DMS 273 treated with DMSO at 0.1 percent for 48 hours (cell line): ENCODE data around the gene LPCAT3.
"Not testable (repeated sequence)": the region's sequence is repeated elsewhere in the genome, so short reads cannot be mapped to it uniquely, and the experiment has no call there.

Experiments used
- DNase-seq: peaks from one replicate; lab custom pipeline; 2025; lab: John Stamatoyannopoulos, UW

Gene LPCAT3, protein sequence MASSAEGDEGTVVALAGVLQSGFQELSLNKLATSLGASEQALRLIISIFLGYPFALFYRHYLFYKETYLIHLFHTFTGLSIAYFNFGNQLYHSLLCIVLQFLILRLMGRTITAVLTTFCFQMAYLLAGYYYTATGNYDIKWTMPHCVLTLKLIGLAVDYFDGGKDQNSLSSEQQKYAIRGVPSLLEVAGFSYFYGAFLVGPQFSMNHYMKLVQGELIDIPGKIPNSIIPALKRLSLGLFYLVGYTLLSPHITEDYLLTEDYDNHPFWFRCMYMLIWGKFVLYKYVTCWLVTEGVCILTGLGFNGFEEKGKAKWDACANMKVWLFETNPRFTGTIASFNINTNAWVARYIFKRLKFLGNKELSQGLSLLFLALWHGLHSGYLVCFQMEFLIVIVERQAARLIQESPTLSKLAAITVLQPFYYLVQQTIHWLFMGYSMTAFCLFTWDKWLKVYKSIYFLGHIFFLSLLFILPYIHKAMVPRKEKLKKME

DNA sequence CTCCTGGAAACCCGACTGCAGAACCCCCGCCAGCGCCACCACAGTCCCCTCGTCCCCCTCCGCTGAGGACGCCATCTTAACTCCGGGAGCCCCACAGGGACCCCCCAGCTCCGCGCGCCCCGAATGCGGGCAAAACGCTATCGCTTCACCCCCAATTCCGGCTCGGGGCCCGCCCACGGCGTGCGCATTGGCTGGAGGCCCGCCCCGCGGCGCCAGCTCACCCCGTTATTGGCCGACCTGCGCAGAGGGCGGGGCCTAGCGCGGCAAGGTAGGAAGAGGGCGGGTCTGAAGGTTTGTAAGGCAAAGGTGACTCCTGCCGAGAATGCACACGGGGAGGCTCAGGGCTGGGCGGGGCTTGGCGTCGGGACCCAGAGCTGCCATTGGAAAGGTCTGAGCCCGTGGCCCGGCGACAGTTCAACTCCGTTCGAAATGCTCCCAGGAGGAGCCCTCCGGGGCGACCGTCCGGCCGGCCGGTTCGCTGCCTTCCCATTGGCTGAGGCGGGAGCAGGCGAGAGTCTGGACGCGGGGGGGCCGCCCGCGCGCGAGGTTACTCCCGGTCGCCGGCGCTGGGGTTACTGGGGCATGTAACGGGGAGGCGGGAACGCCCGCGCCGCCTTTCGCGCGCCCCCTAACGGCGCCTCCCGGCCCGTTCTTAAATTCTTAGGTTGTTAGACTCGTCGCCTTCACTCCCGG, at the start of gene LPCAT3:
Gene LPCAT3 (minus strand): TSS at position 127 of the 693 bp plus-strand sequence. CDS start 52 bp downstream, at position 75.
- peak; percentile 83 for DNase-seq

- no peak for DNase-seq
Measured at GRCh38 chr12:7067096-7067495, 48.8 kb upstream of the LPCAT3 start.

- no peak for DNase-seq
Measured at GRCh38 chr12:7066596-7066995, 48.3 kb upstream of the LPCAT3 start.

DNA sequence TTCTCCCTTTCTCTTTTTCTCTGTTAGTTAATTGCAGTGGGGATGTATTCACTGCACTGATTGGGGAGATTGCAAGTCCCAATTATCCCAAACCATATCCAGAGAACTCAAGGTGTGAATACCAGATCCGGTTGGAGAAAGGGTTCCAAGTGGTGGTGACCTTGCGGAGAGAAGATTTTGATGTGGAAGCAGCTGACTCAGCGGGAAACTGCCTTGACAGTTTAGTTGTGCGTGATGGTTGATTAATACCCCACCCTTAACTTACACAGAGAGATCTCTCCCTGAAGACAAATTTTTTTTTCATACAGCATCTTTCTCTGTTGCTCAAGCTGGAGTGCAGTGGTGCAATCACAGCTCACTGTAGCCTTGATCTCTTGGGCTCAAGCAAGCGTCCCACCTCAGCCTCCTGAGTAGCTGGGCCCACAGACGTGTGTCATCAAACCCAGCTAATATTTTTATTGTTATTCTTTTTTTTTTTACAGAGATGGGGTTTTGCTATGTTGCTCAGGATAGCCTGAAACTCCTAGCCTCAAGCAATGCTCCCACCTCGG, 46.9 kb upstream of the LPCAT3 start:
- DNase-seq = no peak

DNA sequence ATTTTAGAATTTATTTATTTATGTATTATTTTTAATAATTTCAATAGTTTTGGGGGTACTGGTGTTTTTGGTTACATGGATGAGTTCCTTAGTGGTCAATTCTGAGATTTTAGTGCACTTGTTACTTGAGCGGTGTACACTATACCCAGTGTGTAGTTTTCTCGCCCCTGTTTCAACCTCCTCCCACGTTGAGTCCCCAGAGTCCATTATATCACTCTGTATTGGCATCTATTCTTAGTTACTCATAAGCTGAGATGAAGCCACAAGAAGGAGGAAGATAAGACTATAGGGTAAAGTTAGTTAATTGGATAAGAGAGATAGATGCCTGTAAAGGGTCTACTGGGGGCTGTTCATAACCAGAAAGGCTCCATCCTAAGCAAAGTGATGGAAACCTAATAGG, 46.2 kb upstream of the LPCAT3 start:
- DNase-seq = no peak

DNA sequence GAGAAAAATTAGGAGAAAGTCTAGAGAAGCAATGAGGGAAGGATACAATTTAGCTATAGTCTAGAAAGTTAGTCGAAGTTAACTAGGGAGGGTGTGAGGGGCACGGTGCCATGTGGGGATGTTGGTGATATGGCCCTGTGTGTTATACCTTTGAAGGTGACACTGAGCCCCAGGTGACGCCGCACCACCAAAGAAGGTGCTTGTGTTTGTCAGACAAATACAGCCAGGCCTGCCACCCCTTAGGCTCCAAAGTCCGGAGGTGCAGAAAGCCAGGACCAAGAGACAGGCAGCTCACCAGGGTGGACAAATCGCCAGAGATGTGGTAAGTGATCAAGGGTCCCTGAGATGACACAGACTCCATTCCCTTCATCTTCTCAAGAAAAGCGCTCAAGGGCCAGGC, 43.3 kb upstream of the LPCAT3 start:
- no peak for DNase-seq

- DNase-seq = no peak
Measured at GRCh38 chr12:7061138-7061537, 42.9 kb upstream of the LPCAT3 start.

DNA sequence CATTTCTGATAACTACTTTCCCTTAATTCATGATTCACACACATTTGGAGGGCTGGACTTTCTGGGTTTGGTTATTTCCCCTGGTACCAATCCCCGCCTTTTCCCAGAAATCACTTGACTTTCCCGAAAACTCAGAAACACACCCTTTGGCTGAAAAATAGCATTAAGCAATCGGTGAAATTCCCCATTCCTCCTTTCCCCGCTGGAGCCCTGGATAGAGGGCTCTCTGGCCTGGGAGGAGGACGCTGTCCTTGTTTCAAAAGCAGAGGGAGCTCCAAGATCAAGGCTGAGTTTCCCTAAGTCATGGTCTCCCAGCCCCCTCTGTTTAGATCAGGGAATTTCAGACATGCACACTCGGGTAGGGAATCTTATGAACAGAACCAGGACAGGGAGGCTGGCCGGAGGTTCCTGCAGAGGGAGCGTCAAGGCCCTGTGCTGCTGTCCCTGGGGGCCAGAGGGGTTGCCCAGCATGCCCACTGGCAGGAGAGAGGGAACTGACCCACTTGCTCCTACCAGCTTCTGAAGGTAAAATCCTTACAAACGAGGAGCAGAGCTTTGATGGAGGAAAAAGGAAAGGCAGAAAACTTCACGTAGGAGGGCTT, 42.2 kb upstream of the LPCAT3 start, which contains the start of gene C1S:
Gene C1S (plus strand): TSS at position 366 of the 602 bp plus-strand sequence. CDS start 1,195 bp downstream, outside the sequence.
- DNase-seq = no peak

DNA sequence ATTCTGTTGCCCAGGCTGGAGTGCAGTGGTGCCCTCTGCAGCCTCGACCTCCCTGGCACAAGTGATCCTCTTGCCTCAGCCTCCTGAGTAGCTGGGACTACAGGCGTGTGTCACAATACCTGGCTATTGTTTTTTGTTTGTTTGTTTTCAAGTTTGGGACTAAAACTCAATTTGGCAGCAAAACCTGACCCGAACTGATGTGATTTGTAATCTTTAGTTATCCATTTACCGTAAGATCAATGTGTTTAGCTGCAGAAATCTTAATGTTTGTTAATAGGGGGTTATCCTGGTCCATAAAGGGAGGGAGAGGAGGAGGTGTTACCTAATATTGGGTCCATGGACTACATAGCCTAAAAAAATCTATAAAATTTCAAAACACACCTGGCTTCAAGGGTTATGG, 41.5 kb upstream of the LPCAT3 start:
- DNase-seq = no peak

DNA sequence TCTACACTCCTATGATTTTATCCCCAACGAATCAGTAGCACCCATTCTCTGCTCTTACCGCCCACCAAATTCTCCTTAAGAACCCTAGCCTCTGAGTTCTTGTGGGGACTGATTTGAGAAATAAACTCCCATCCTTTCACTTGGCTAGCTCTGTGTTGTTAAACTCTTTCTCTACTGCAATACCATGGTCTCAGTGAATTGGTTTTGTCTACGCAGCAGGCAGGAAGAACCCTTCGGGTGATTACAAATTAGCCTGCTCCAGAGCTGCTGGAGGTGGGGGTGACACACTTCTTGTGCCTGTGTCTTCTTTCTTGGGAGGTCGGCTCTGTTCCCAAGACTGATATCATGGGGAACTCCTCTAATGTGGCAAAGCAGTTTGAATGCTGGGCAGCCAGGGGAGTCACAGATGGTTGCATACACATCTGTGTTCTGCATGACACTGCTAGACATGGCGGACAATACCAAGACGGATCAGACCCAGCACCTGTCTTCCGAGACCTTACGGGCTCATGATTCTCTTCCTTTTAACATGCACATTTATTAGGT, 40.6 kb upstream of the LPCAT3 start:
- no peak for DNase-seq

DNA sequence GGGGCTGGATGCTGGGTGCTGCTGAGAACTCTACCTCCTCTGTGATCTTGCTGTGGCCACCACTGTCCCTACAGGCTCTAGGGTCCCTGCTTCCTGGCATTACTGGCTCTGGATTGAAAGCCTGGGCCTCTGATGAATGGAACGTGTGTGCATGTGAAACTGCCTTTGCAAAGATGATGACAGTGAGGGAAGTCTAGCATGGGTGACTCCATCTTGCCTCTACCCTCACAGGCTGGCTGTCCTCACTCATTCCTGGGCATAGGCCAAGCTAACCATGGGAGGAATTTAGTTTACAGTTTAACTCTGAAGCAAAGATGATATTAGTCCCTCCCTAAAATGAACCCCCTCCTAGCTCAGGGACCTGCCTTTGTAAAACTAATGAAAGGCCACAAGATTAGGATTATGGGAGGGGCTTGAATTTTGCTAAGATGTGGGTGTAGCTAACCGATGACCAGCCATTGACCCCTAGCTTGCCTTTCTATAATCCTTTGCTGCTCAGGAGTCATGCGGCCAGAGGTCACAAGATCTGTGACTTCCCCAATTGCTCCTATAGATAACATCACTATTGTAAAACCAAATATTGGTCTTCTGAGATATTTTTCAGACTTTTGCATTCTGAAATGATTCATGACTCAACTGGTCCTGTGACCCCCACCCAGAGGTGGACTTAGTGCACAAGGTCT, 40.0 kb upstream of the LPCAT3 start:
- no peak for DNase-seq

DNA sequence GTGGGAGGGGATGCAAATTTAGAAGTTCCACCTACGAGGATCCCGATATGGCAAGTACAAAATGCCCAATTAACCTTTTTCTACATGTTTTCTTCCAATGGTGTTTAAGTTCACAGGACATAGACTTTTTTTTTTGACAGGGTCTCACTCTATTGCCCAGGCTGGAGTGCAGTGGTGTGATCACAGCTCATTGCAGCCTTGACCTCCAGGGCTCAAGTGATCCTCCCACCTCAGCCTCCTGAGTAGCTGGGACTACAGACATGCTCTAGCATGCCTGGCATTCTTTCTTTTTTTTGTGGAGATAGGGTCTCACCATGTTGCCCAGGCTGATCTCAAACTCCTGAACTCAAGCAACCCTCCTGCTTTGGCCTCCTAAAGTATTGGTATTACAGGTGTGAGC, 37.5 kb upstream of the LPCAT3 start:
- DNase-seq = not testable (repeated sequence)

GRCh38 chr12:7054925-7055324, 36.6 kb upstream of the LPCAT3 start:
- no peak for DNase-seq

- DNase-seq = not testable (repeated sequence)
Measured at GRCh38 chr12:7049973-7050372, 31.7 kb upstream of the LPCAT3 start.

DNA sequence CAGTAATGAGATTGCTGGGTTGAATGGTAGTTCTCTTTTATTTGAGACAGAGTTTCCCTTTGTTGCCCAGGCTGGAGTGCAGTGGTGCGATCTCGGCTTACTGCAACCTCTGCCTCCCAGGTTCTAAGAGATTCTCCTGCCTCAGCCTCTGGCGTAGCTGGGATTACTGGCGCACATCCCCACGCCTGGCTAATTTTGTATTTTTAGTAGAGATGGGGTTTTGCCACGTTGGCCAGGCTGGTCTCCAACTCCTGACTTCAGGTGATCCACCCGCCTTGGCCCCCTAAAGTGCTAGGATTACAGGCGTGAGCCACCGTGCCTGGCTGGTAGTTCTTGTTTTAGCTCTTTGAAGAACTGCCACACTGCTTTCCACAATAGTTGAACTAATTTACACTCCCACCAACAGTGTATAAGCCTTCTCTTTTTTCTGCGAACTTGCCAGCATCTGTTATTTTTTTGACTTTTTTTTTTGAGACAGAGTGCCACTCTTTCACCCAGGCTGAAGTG, 31.2 kb upstream of the LPCAT3 start:
- not testable (repeated sequence) for DNase-seq

- DNase-seq = no peak
Measured at GRCh38 chr12:7047306-7047705, 29.0 kb upstream of the LPCAT3 start.

- DNase-seq = no peak
Measured at GRCh38 chr12:7046383-7047105, 28.3 kb upstream of the LPCAT3 start.

GRCh38 chr12:7045913-7046312, 27.6 kb upstream of the LPCAT3 start:
- no peak for DNase-seq

DNA sequence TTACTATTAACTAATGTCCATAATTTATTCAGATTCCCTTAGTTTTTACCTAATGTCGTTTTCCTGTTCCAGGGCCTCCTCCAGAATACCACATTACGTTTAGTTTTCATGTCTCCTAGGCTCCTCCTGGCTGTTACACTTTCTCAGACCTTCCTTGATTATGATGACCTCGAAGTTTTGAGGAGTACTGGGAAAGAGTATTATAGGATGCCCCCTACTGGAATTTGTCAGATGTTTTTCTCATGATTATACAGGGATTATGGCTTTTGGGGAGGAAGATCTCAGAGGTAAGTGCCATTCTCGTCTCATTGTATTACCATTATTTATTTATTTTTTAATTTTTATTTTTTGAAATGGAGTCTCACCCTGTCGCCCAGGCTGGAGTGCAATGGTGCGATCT, 24.6 kb upstream of the LPCAT3 start:
- no peak for DNase-seq

DNA sequence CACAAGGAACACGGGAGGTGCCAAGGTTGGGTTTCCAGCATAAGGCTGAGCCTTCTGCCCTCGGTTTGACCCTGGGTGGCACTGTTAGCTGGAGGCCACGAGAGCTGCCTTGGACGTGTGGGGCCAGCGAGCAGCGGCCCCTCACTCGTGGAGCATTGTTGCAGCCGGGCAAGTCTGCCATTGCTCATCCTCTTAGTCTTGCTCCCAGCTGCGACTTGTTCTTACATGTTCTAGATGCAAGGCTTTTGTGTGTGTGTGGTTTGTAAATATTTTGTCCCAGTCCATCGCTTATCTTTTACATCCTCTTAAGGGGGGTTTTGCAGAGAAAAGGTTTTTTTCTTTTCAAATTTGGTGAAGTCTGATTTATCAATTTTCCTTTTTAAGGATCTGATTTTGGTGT, 21.1 kb upstream of the LPCAT3 start:
- no peak for DNase-seq

GRCh38 chr12:7038591-7038990, 20.3 kb upstream of the LPCAT3 start:
- DNase-seq = no peak
